ENCODE results near the gene ENTPD1.

ENTPD1 gene

DNA sequence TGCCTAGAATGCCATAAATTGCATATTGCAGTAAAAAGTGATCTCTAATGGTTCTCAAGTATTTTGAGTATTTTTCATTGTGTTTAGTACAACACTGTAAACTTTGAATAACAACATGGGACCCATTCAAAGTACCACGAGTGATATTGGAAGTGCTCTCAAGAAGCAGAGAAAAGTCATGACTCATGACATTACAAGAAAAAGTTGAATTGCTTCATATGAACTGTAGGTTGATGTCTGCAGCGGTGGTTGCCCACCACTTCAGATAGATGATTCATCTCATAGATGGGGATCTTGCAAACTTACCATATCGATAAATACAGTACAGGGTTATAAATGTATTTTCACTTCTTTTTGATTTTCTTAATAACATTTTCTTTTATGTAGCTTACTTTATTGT lies 33.9 kb downstream of the ENTPD1 start:
- Histone ChIP-seq H3K4me3 (ENCODE audit: severe bottlenecking) (no peak overlapping the region), H3K4me1 (ENCODE audit: insufficient read depth, poor library complexity, severe bottlenecking) (no peaks in the 10 kb centered on the region), H3K27me3 (ENCODE audit: insufficient read depth, poor library complexity, severe bottlenecking) (peaks cover 7% of the 10 kb centered on the region), H3K27ac (ENCODE audit: poor library complexity, severe bottlenecking) (no peak overlapping the region), H3K36me3 (ENCODE audit: low read depth) (no peaks in the 10 kb centered on the region), H3K9me3 (ENCODE audit: severe bottlenecking) (no peaks in the 10 kb centered on the region)
- DNase-seq (ENCODE audit: low spot score) (no peak), ATAC-seq (ENCODE audit: low read depth) (no peak)
- no peak for TF ChIP-seq CTCF (IDR thresholded peaks at IDR 0.05; ENCODE audit: poor library complexity, severe bottlenecking)

- Histone ChIP-seq H3K36me3 (ENCODE audit: low read depth) (no peaks in the 10 kb centered on the region), H3K4me3 (ENCODE audit: severe bottlenecking) (no peak overlapping the region), H3K27ac (ENCODE audit: poor library complexity, severe bottlenecking) (no peak overlapping the region), H3K9me3 (ENCODE audit: severe bottlenecking) (no peaks in the 10 kb centered on the region), H3K27me3 (ENCODE audit: insufficient read depth, poor library complexity, severe bottlenecking) (peaks cover 7% of the 10 kb centered on the region), H3K4me1 (ENCODE audit: insufficient read depth, poor library complexity, severe bottlenecking) (no peaks in the 10 kb centered on the region)
- TF ChIP-seq CTCF (IDR thresholded peaks at IDR 0.05; ENCODE audit: poor library complexity, severe bottlenecking), result no peak
- ATAC-seq (ENCODE audit: low read depth) (no peak), DNase-seq (ENCODE audit: low spot score) (no peak)
These were observed 35.0 kb downstream of the ENTPD1 start for GRCh38 chr10:95790982-95791381.

DNA sequence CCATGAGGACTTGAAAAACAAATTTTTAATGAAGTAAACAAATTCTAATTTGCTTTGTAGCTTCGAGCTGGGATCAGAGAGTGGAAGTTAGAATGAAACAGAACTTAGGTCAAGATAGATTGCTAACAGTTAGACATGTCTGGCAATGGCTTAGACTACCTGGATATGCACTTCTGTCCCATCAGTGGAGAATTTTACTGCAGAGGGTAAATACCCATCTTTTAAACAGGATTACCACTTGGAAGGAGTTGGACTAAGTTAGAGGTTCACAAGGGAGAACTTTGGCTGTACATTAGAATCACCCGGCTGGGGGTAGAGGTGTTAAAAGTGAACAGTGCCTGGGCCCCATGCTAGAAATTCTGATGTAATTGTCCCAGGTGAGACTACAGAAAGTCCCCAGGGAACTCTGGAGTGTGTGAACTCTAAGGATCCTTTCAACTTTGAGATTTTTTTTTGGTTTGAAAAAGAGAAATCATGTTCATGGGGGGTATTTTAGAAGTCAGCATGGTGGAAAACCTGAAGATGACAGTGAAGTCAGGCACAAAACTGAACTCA lies 35.5 kb downstream of the ENTPD1 start:
- Histone ChIP-seq H3K27me3 (ENCODE audit: insufficient read depth, poor library complexity, severe bottlenecking) (peaks cover 7% of the 10 kb centered on the region), H3K9me3 (ENCODE audit: severe bottlenecking) (no peaks in the 10 kb centered on the region), H3K4me3 (ENCODE audit: severe bottlenecking) (no peak overlapping the region), H3K27ac (ENCODE audit: poor library complexity, severe bottlenecking) (no peak overlapping the region), H3K36me3 (ENCODE audit: low read depth) (no peaks in the 10 kb centered on the region), H3K4me1 (ENCODE audit: insufficient read depth, poor library complexity, severe bottlenecking) (no peaks in the 10 kb centered on the region)
- TF ChIP-seq CTCF (IDR thresholded peaks at IDR 0.05; ENCODE audit: poor library complexity, severe bottlenecking), result no peak
- ATAC-seq (ENCODE audit: low read depth), result no peak
- no peak for DNase-seq (ENCODE audit: low spot score)

DNA sequence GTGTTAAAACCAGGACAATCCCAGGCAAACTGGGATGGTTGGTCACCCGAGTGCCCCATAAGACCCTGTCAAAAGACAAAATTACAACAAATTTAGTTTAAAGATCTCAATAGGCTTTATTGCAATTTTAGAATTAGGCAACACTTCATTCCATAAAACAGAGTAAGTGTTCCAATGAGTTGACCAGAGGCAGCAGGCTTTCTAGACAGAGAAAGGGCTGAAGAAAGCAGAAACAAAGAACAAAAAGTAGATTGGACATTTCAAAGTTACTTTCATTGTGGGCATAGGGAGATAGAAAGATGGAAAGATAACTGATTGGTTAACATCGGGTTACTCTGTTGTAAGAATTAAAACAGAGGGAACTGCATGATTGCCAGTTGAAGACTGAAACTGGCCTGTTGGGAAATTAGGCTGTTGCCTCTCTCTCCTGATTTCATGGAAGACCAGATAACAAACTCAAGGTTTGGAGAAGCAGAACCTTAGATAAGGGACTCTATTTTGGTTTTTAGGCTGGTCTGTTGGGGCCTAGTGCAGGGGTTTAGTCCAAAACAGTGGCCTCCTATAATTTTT lies 36.3 kb downstream of the ENTPD1 start:
- Histone ChIP-seq H3K4me3 (ENCODE audit: severe bottlenecking) (no peak overlapping the region), H3K9me3 (ENCODE audit: severe bottlenecking) (no peaks in the 10 kb centered on the region), H3K36me3 (ENCODE audit: low read depth) (no peaks in the 10 kb centered on the region), H3K27me3 (ENCODE audit: insufficient read depth, poor library complexity, severe bottlenecking) (peaks cover 5% of the 10 kb centered on the region), H3K4me1 (ENCODE audit: insufficient read depth, poor library complexity, severe bottlenecking) (no peaks in the 10 kb centered on the region), H3K27ac (ENCODE audit: poor library complexity, severe bottlenecking) (no peak overlapping the region)
- no peak for ATAC-seq (ENCODE audit: low read depth)
- no peak for TF ChIP-seq CTCF (IDR thresholded peaks at IDR 0.05; ENCODE audit: poor library complexity, severe bottlenecking)
- DNase-seq (ENCODE audit: low spot score), result no peak

GRCh38 chr10:95792874-95793285 lies 36.9 kb downstream of the ENTPD1 start:
- peaks cover 4% of the 10 kb centered on the region for H3K27me3 ChIP-seq (ENCODE audit: insufficient read depth, poor library complexity, severe bottlenecking)
- no peak for TF ChIP-seq CTCF (IDR thresholded peaks at IDR 0.05; ENCODE audit: poor library complexity, severe bottlenecking)
- no peak overlapping the region for H3K27ac ChIP-seq (ENCODE audit: poor library complexity, severe bottlenecking)
- H3K36me3 ChIP-seq (ENCODE audit: low read depth), result no peaks in the 10 kb centered on the region
- ATAC-seq (ENCODE audit: low read depth) (no peak), DNase-seq (ENCODE audit: low spot score) (no peak)
- no peak overlapping the region for H3K4me3 ChIP-seq (ENCODE audit: severe bottlenecking)
- no peaks in the 10 kb centered on the region for H3K9me3 ChIP-seq (ENCODE audit: severe bottlenecking)
- no peaks in the 10 kb centered on the region for H3K4me1 ChIP-seq (ENCODE audit: insufficient read depth, poor library complexity, severe bottlenecking)

All from RWPE2 (cell line).